Naive thymus-derived CD4-positive, alpha-beta T cell (primary cell): Measurements from ENCODE around the gene PACRG. TPM values are rescaled to one million over a fixed set of nuclear protein-coding genes. Genes with fewer than 3 reads are reported as not detected.

ENCODE experiments used
- ATAC-seq: fragments of 150-1000 bp; cut with Tn5 transposase; 2 replicates; pipeline ENCODE4 v1.10.0; 2021; ENCODE audit warnings: mild to moderate bottlenecking, moderate library complexity
- CTCF ChIA-PET: fragments of 350-600 bp; sonication (Branson Sonifier 250); formaldehyde crosslinking; loops from one replicate; lab custom pipeline; 2021; ENCODE audit warnings: antibody characterized with exemption; lab: Charles Lee
- POLR2A ChIA-PET: fragments of 350-600 bp; sonication (Branson Sonifier 250); formaldehyde crosslinking; loops from one replicate; lab custom pipeline; 2021; ENCODE audit warnings: antibody characterized with exemption, inconsistent platforms; lab: Charles Lee
- DNase-seq, 9 donors: peaks; one replicate each; pipeline versions ENCODE4 v3.0.0 to v3.0.0-alpha.2; 2020 to 2022; ENCODE audit warnings: mixed read lengths in 1 of 9
- H3K27ac ChIP-seq: one replicate; pipeline ENCODE4 v1.7.0; 2013; ENCODE audit warnings: mild to moderate bottlenecking, low read depth, low read length, moderate library complexity
- H3K27me3 ChIP-seq, 2 donors: one replicate each; pipeline ENCODE4 v1.7.0; 2013; ENCODE audit warnings: low read length in 2 of 2, mild to moderate bottlenecking in 2 of 2, moderate library complexity in 2 of 2; ENCODE audit not compliant: control insufficient read depth in 2 of 2, insufficient read depth in 2 of 2
- H3K36me3 ChIP-seq, 3 experiments: 1 replicate in 2 of 3; 2 replicates in 1 of 3; pipeline ENCODE4 v1.7.0; 2013; ENCODE audit warnings: low read length in 3 of 3, mild to moderate bottlenecking in 3 of 3, moderate library complexity in 1 of 3; ENCODE audit not compliant: insufficient read depth in 3 of 3, control insufficient read depth in 2 of 3
- H3K4me1 ChIP-seq, 2 donors: one replicate each; pipeline ENCODE4 v1.7.0; 2013; ENCODE audit warnings: low read length in 2 of 2, mild to moderate bottlenecking in 2 of 2, moderate library complexity in 1 of 2; ENCODE audit not compliant: control insufficient read depth in 2 of 2, insufficient read depth in 2 of 2
- H3K4me3 ChIP-seq: 2 replicates; pipeline ENCODE4 v1.7.0; 2013; ENCODE audit warnings: mild to moderate bottlenecking, low read length
- H3K9me3 ChIP-seq, 3 experiments: 1 replicate in 2 of 3; 2 replicates in 1 of 3; pipeline ENCODE4 v1.7.0; 2013; ENCODE audit warnings: low read length in 3 of 3; ENCODE audit not compliant: control insufficient read depth in 2 of 3
- H3K27ac Mint-ChIP-seq, 9 donors: one replicate each; pipeline ENCODE4 v1.8.0; 2020 to 2022; ENCODE audit warnings: mixed read lengths in 9 of 9, mild to moderate bottlenecking in 8 of 9, moderate library complexity in 5 of 9, inconsistent platforms in 2 of 9
- H3K27me3 Mint-ChIP-seq, 5 donors: one replicate each; pipeline ENCODE4 v1.8.0; 2021 to 2022; ENCODE audit warnings: mixed read lengths in 5 of 5, mild to moderate bottlenecking in 1 of 5
- H3K36me3 Mint-ChIP-seq, 5 donors: one replicate each; pipeline ENCODE4 v1.8.0; 2020 to 2022; ENCODE audit warnings: mixed read lengths in 5 of 5, mild to moderate bottlenecking in 3 of 5, inconsistent platforms in 1 of 5
- H3K4me1 Mint-ChIP-seq, 7 donors: one replicate each; pipeline ENCODE4 v1.8.0; 2020 to 2022; ENCODE audit warnings: mixed read lengths in 7 of 7, mild to moderate bottlenecking in 3 of 7, inconsistent platforms in 1 of 7
- H3K4me3 Mint-ChIP-seq, 10 donors: one replicate each; pipeline ENCODE4 v1.8.0; 2020 to 2022; ENCODE audit warnings: mild to moderate bottlenecking in 10 of 10, mixed read lengths in 10 of 10, moderate library complexity in 6 of 10, inconsistent platforms in 2 of 10
- H3K9me3 Mint-ChIP-seq, 11 donors: one replicate each; pipeline ENCODE4 v1.8.0; 2020 to 2022; ENCODE audit warnings: mixed read lengths in 11 of 11, mild to moderate bottlenecking in 4 of 11, inconsistent platforms in 1 of 11, moderate library complexity in 1 of 11
- intact Hi-C, 2 donors: fragments of 100-400 bp; cut with micrococcal nuclease; formaldehyde crosslinking; loops; one replicate each; pipeline ENCODE4 v1.15.1; 2023
- polyA plus RNA-seq, 2 donors: library from polyadenylated mRNA; unstranded; fragments of 300-500 nt; fragmentation: Illumina TruSeq; gene quantifications; one replicate each; pipeline ENCODE4 v1.2.3, GENCODE V29; 2021
- total RNA-seq, 6 experiments: library from RNA in 5 of 6; stranded (reverse) in 5 of 6; gene quantifications; 1 replicate in 5 of 6; 2 replicates in 1 of 6; pipeline ENCODE4 v1.2.3 and lab custom pipeline; 2021 to 2026

PACRG gene
- total and polyA plus RNA-seq, 7 experiments from 2014 or later, result 0.89 to 2.2 (median 1.5) TPM; not detected in 1

DNA sequence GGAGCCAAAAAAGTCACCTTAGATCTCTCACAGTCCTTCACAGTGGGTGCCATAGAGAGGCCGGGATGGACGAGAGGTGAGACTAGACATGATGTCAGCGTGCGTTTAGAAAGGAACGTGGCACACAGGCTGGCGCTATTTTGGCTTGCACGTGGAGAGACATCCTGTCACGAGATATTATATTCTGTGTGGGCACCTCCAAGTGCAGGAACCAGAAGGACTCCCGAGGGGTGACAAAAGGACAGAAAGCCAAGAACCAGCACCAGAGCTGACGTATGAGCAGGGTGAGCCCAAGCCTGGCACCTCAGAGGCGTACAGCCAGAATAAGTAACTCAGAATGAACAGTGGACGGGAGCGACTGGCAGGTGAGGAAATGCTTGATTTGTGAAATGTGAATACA lies 636.9 kb downstream of the PACRG start:
- no peak for DNase-seq
- no peaks in the 10 kb centered on the region for H3K36me3 Mint-ChIP-seq
- intact Hi-C loops, result no loop called here
- H3K4me3 Mint-ChIP-seq, result no peak overlapping the region
- H3K4me1 ChIP-seq, result no peaks in the 10 kb centered on the region
- H3K27ac Mint-ChIP-seq, result no peak overlapping the region
- H3K4me3 ChIP-seq, result no peak overlapping the region
- no peak for ATAC-seq
- peaks cover 3 to 15% (median 8%) of the 10 kb centered on the region in 5 donors for H3K27me3 Mint-ChIP-seq
- CTCF ChIA-PET, result no interaction called here
- H3K9me3 ChIP-seq, result no peaks in the 10 kb centered on the region
- no peaks in the 10 kb centered on the region for H3K36me3 ChIP-seq
- no peaks in the 10 kb centered on the region for H3K27me3 ChIP-seq
- no peak overlapping the region for H3K27ac ChIP-seq
- H3K9me3 Mint-ChIP-seq, result no peaks in the 10 kb centered on the region
- H3K4me1 Mint-ChIP-seq, result peaks cover 0 to 5% (median 1%) of the 10 kb centered on the region in 7 donors
- POLR2A ChIA-PET, result no interaction called here

Other genes starting within 250 kb of the PACRG start
- gene PRKN, start 208 bp upstream of the PACRG start, total RNA-seq, result 1 to 10 TPM in 4 of 5 experiments, under 1 TPM in 1; 0.44 to 9.0 (median 8.1) TPM
- 10 to 100 TPM in 1 of 2 donors, 1 to 10 TPM in 1; 2.4 to 10.3 TPM for gene PRKN, start 208 bp upstream of the PACRG start, polyA plus RNA-seq